Testis (tissue), 2 donors: ENCODE results near the gene GALE.
"Not testable (repeated sequence)": the region's sequence is repeated elsewhere in the genome, so short reads cannot be mapped to it uniquely, and the experiment has no call there.

ENCODE experiments used
- CTCF ChIP-seq, 3 experiments: fragments of 450-650 bp in 2 of 3; fragments of 200-600 bp in 1 of 3; sonication (generic) in 1 of 3; IDR thresholded peaks; one replicate each; pipeline ENCODE4 v1.5.1; 2016 to 2019; ENCODE audit warnings: antibody characterized with exemption in 3 of 3, mild to moderate bottlenecking in 2 of 3, moderate library complexity in 1 of 3
- POLR2A ChIP-seq: fragments of 450-650 bp; IDR thresholded peaks from one replicate; pipeline ENCODE4 v1.6.1; 2017; ENCODE audit warnings: antibody characterized with exemption, mild to moderate bottlenecking, moderate library complexity

GRCh38 chr1:23802809-23803342 is 2.3 kb upstream of the GALE start:
- not testable (repeated sequence) for TF ChIP-seq POLR2A; CTCF (IDR thresholded peaks at IDR 0.05)
